Measurements from ENCODE around the gene FGFBP2.
"Not testable (repeated sequence)": the region's sequence is repeated elsewhere in the genome, so short reads cannot be mapped to it uniquely, and the experiment has no call there.

FGFBP2 gene

DNA sequence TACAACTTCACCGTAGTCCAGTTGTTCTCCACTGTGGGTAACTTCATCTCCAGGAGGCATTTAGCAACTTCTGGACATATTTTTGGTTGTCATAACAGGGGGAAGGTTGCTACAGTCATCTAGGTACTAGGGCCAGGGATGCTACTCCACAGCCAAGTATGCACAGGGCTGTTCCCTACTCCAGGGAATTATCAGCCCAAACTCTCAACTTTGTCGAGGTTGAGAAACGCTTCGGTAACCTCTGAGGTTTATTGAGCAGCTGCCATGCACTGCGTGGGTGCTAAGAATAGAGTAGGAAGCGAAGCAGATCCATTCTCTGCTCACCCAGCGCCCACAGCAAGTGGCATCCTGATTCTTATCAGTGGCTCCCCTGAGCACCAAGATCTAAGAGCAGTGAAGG is 32.7 kb downstream of the FGFBP2 start:
- DNase-seq (ENCODE audit: low read depth), result no peak

DNA sequence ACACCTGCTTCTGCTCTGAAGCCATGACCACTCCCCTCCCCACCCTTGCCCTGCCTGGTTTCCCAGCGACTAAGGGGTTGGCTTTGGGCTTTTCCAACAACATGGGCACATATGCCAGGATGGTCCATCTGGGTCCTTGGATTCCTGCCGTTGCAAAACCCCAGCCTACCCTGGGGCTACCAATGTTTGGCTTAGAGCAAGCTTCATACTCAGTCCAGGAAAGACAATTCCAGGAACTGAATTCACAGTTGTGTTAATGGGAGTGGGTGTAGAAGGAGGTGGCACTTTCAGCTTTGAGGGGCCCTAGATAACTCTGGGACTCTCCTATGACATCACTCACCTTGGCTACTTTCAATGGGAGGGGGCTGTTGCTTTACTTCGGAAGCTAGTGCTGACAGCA is 33.4 kb downstream of the FGFBP2 start:
- no peak for DNase-seq (ENCODE audit: low read depth)

DNA sequence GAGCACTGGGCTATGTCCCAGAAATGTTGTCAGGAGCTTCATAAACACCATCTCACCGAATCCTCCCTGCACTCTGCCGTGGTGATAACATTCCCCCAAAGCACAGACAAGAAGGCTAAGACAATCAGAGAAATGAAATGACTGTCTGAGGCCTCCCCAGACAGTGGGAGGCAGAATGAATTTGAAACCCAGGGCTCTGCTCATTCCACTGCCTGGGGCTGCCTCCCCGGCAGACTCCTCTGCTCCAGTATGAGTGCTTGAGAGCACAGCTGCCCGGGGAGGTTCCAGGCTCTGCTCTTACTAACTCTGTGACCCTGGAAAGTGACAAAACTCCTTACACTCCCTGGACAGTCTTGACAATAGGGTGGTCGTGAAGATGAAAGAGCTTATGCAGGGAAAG is 34.1 kb downstream of the FGFBP2 start:
- no peak for DNase-seq (ENCODE audit: low read depth)

DNA sequence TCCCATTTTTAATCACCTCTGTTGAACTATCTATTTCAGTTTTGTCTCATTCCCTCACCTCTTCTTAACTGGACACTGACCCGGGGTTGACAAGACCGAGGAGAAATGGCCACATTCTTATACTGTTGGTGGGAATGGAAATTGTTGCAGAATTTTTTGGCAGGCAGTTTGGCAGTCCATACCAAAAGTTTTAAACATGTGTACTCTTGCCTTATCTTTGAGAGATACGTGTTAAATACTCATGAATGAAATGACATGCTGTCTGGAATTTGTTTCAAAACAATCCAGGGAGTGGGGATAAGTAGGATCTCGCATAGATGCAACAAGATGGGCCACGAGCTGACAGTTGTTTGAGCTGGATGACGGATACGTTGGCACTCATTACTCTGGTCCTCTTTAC is 36.5 kb downstream of the FGFBP2 start:
- no peak for DNase-seq (ENCODE audit: low read depth)

DNA sequence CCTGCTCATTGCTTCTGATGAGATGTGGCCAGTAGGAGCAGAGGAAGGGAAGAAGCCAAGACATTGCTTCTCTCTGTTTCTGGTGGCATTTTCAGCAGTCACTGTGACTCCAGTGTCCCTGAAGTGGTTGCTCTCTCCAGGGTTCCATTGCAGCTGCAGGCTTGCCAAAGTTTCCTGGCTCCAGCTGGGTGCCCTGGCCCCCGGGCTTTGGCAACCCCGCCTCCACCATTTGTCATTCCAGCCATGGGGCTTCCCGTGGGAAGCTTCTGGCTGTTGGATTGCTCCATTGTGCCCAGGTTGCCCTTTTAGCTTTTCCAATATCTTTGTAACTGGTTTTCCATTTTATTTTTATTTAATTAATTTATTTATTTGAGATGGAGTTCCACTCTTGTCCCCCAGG is 37.1 kb downstream of the FGFBP2 start:
- DNase-seq (ENCODE audit: low read depth), result no peak

DNA sequence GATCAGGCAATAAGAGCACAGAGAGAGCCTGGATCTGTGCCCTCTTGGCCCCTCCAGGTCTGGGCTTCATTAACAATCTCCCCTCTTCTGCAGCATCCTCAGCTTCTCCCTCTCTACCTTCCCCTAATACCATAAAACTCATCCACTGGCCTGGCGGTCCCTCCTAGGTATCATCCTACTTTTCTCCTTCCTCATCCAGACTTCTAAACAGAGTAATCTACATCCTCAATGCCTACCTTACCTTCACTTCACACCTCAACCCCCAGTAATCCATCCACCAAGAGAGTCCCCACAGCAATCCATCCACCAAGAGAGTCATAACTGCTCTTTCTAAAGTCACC is 41.4 kb downstream of the FGFBP2 start:
- DNase-seq (ENCODE audit: low read depth), result no peak

DNA sequence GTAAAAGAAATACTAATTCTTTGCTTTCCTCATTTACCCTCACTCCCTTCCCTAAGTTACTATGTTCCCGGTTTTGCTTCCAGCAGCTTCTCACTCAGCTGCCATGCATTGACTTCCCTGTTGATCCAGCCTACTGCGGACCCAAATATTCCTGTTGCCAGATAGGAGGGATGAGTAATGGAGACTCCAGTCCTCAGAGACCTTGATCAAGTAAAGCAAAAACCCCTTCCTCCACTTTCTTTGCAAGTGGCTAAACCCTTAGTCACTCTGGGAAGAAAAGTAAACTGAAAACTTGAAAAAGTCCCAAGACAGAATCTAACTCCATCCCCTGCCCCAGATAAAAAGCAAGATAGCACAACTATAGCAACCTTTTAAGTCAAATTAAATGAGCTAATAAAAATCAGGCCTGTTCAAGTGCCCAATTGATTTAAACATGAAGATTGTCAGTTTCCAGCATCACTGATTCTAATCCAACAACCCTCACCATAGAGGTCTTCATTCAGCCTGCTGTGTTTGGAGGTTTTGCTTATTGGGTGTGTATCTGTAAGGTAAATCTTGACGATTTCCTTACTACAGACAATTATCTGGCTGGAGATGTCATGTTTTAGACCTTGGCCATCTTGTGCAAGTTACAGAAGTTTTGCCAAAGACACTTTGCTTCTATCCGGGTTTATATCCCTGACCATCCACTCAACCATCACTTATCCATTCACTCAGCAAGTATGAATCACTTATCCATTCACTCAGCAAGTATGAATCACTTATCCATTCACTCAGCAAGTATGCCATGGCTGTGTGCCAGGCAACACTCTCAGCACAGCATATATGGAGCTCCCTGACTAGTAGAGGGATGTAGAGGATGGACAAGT is 42.0 kb downstream of the FGFBP2 start:
- DNase-seq (ENCODE audit: low read depth), result peak; percentile 92

DNA sequence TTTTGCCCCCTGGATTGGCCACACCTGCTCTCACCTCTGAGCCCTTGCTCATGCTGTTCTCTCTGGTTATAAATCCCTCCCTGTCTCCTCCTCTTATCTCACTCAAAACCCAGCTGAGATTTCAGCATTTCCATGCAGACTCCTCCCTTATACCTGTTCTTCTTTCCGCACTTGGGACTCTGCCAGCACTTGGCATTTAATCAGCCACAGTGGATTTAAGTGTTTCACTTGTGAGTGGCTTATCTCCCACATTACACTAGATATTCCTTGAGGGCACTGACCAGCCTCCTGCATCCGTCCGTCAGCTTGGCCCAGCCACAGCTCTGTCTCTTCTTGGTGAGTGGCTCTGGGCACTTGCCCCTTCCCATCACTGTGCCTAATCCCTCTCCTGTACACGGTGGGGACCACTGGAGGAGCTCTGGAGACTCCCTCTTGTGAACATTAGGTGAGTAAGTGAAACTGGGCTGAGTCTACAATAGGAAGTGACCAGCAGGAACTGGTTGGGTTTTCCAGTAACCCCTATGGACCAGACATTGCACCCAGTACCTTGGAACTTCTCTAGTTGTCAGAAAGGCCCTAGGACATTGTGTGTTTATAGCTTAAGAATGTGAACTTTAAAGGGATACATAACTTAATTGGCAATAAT is 44.4 kb downstream of the FGFBP2 start:
- DNase-seq (ENCODE audit: low read depth), result no peak

DNA sequence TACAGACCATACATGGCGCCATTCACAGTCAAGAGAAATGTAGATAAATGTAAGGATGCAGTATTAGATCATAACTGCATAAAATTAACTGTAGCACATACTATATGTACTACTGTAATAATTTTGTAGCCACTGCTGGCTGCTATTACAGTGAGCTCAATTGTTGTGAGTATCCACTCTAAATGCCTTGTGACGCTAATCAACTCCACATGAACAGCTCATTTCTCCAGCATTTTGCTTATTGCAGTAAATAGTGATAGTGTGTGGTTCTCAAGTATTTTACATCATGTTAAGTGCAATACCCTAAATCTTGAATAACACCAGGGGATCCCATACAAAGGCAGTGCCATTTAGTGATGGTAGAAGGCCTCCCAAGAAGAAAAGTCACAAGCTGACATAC is 45.7 kb downstream of the FGFBP2 start:
- no peak for DNase-seq (ENCODE audit: low read depth)

DNA sequence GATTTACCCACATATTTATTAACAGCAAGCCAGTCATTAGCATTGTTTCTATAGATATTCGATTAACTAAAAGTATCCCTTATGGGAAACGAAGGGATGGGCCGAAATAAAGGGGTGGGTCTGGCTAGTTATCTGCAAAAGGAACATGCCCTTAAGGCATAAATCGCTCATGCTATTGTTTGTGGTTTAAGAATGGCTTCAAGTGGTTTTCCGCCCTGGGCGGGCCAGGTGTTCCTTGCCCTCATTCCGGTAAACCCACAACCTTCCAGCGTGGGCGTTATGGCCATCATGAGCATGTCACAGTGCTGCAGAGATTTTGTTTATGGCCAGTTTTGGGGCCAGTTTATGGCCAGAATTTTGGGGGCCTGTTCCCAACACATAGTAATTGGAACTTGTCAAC is 46.6 kb downstream of the FGFBP2 start:
- DNase-seq (ENCODE audit: low read depth), result not testable (repeated sequence)

DNA sequence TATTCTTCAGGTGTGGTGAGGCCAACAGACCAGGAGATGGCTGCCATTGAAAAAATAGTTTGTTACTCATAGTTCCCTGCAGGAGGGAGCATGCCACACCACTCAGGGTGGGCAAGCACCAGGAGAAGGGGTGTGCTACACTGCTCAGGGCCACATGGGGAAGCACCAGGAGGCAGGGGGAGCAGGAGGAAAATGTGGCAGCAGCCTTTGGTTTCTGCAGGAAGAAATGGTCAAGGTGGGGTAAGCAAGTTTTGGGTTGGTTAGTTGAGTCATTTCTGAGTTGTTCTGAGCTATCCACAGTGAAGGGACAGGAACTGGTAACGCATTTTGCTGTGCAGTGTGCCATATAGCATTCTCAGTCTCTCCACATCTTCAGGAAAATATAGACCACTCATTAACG is 48.2 kb downstream of the FGFBP2 start:
- DNase-seq (ENCODE audit: low read depth), result no peak

DNA sequence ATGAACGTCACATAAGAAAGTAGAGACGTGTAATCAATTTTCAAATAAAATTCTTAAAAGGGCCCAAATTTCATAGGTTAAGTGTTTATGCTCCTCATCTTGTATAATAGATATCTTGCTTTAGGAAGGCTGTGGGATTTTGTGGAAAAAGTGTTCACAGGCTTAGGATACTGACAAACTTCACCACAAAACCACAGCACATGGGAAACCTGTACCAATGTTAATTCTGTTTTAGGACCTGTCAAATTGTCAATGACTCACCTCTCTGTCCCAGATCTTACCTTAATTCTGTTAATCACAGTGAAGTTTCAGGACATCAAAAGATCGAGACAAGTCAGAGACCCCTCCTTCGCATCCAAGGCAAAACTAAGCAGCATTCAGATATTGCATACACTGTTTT is 48.7 kb downstream of the FGFBP2 start:
- no peak for DNase-seq (ENCODE audit: low read depth)

DNA sequence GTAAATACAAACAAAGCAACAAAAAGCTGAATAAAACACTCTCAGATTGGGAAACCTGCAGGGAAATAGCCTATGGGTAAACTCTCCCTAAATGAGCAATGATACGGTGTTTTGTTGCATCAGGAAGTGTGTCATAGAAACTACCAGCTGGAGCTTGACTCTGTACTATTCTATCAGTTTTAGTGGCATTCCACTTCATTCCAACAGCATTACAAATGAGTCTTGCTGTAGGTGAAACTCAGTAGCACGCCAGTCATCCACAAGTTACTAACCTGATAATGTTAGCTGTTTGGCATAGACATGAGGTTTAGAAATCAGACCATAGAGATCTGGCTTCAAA is 49.4 kb downstream of the FGFBP2 start:
- DNase-seq (ENCODE audit: low read depth), result peak; percentile 83

DNA sequence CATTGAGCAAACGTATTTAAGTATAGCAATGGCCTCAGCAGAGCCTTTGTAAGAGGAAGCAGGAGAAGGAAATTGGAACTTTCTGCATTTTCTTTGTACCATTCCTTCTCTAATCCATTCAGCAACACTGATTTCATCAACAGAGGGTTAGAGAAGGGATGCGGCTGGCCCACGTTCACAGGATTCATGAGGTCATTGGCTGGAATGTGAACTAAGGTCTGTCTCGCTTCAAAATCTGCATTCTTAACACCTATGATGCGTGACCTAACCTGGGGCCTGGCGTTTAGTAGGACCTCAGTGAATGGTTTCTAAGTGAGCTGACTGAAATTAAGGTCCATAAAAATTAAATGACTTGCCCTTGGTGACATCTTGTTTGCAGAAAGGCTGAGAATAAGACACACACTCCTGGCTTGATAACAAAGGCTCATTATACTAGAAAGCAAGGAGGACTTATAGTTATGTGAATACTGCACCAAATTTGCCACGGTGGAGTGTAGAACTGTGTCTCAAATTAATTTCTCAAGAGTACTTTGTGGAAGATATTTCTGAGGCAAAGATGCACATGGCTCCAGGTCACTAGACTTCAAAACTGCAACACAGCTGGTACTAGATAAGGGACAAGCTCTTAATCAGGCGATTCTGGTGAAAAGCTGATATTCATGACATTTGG is 49.9 kb downstream of the FGFBP2 start:
- DNase-seq (ENCODE audit: low read depth), result no peak

DNA sequence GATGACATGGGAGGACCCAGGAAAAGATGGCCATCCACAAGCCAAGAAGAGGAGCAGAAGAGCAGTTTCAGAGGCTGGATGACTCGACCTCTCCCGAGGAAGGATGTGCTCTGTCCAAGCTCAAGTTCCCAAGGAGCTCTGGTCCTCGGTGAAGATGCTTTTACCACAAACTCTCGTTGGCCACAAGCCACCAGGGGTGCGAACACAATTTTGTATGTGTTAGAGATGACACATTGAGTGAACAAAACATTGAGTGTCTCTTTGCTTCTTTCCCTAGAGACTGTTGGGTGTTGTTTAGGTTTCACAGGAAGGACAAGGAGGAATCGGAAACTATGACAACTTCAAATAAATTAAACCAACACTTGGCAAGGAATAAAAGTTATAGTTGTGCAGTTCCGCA is 50.7 kb downstream of the FGFBP2 start:
- DNase-seq (ENCODE audit: low read depth), result no peak

All from HS-27A (cell line).